GM23248 (cell line): ENCODE results near the gene RPS6KA6. TPM values are rescaled to one million over a fixed set of nuclear protein-coding genes. Genes with fewer than 3 reads are reported as not detected.
A peak's percentile ranks its signal among the peaks of the same experiment; 100 is the strongest.

Experiments
- DNase-seq: peaks from one replicate; pipeline ENCODE4 v3.0.0-alpha.2; 2015
- H2AFZ ChIP-seq: fragments of 200-600 bp; sonication (generic); 2 replicates; pipeline ENCODE4 v1.6.1; 2016; ENCODE audit warnings: antibody characterized with exemption
- H3F3A ChIP-seq: fragments of 200-600 bp; sonication (generic); 2 replicates; pipeline ENCODE4 v1.6.1; 2016; ENCODE audit warnings: mild to moderate bottlenecking, antibody characterized with exemption, mixed run types; ENCODE audit not compliant: insufficient read depth
- H3K27ac ChIP-seq: fragments of 200-600 bp; sonication (generic); 2 replicates; pipeline ENCODE4 v1.5.1; 2016; ENCODE audit warnings: mild to moderate bottlenecking
- H3K27me3 ChIP-seq: fragments of 200-600 bp; sonication (generic); replicated peaks from 2 replicates; pipeline ENCODE4 v1.6.1; 2016; ENCODE audit warnings: mild to moderate bottlenecking; ENCODE audit not compliant: insufficient read depth
- H3K36me3 ChIP-seq: fragments of 200-600 bp; sonication (generic); 2 replicates; pipeline ENCODE4 v1.6.1; 2016; ENCODE audit warnings: low read depth, mild to moderate bottlenecking
- H3K4me1 ChIP-seq: fragments of 200-600 bp; sonication (generic); 2 replicates; pipeline ENCODE4 v1.6.1; 2016; ENCODE audit warnings: mild to moderate bottlenecking; ENCODE audit not compliant: insufficient read depth
- H3K4me2 ChIP-seq: fragments of 200-600 bp; sonication (generic); one replicate; pipeline ENCODE4 v1.6.1; 2016; ENCODE audit warnings: mild to moderate bottlenecking; ENCODE audit not compliant: unreplicated experiment
- H3K4me3 ChIP-seq: fragments of 200-600 bp; sonication (generic); 2 replicates; pipeline ENCODE4 v1.5.1; 2016; ENCODE audit warnings: mild to moderate bottlenecking
- H3K79me2 ChIP-seq: fragments of 200-600 bp; sonication (generic); 2 replicates; pipeline ENCODE4 v1.6.1; 2016; ENCODE audit warnings: mild to moderate bottlenecking; ENCODE audit not compliant: insufficient read depth
- H3K9ac ChIP-seq: fragments of 200-600 bp; sonication (generic); 2 replicates; pipeline ENCODE4 v1.6.1; 2016; ENCODE audit warnings: mild to moderate bottlenecking
- H3K9me2 ChIP-seq: fragments of 200-600 bp; sonication (generic); 2 replicates; pipeline ENCODE4 v1.6.1; 2016; ENCODE audit warnings: mixed run types, mild to moderate bottlenecking, moderate library complexity; ENCODE audit not compliant: insufficient read depth
- H3K9me3 ChIP-seq: fragments of 200-600 bp; sonication (generic); one replicate; pipeline ENCODE4 v1.6.1; 2017; ENCODE audit warnings: low read depth
- H4K20me1 ChIP-seq: fragments of 200-600 bp; sonication (generic); 2 replicates; pipeline ENCODE4 v1.6.0; 2016; ENCODE audit not compliant: insufficient read depth
- EZH2 ChIP-seq: fragments of 200-600 bp; sonication (generic); IDR thresholded peaks from 2 replicates; pipeline ENCODE4 v1.6.1; 2018; ENCODE audit warnings: antibody characterized with exemption, mild to moderate bottlenecking; ENCODE audit not compliant: insufficient read depth, poor library complexity, severe bottlenecking
- EZH2phosphoT487 ChIP-seq: fragments of 200-600 bp; sonication (generic); IDR thresholded peaks from 2 replicates; pipeline ENCODE4 v1.6.1; 2018; ENCODE audit warnings: antibody characterized with exemption, moderate library complexity, mild to moderate bottlenecking, low read depth; ENCODE audit not compliant: insufficient read depth
- WGBS, 2 experiments: methylation state at CpG; one replicate each; pipeline ENCODE4 v1.1.6; 2015 to 2017; ENCODE audit warnings: low lambda C conversion rate in 2 of 2, low coverage in 1 of 2; ENCODE audit errors: missing lambda C conversion rate in 2 of 2; 5-methylcytosine and 5-hydroxymethylcytosine counted together
- in situ Hi-C: fragments of 300-500 bp; cut with MboI; formaldehyde crosslinking; loops from 2 replicates; pipeline ENCODE4 v1.15.0; 2020
- polyA plus RNA-seq: library from polyadenylated mRNA; unstranded; fragments of >200 nt; fragmentation: Nextera tagmentation; extraction: Ambion mirVana; gene quantifications from 2 replicates; pipeline ENCODE4 v1.2.1, GENCODE V29; 2016
- total RNA-seq: library from RNA; depleted of rRNA; stranded (reverse); fragments of >200 nt; shearing (Covaris generic); gene quantifications from 2 replicates; pipeline ENCODE4 v1.2.3, GENCODE V29; 2014

Gene RPS6KA6
- total and polyA plus RNA-seq, 2 experiments from 2014 or later, result 1.4 to 5.4 TPM

GRCh38 chrX:84174348-84174747 is 13.7 kb downstream of the RPS6KA6 start:
- Histone ChIP-seq H3K36me3 (no peaks in the 10 kb centered on the region), H3K4me3 (no peak overlapping the region), H3K4me2 (no peak overlapping the region), H2AFZ (no peak overlapping the region), H3K4me1 (peaks cover 12% of the 10 kb centered on the region), H3K27ac (no peak overlapping the region), H3K9me3 (no peaks in the 10 kb centered on the region), H3K79me2 (no peaks in the 10 kb centered on the region), H4K20me1 (no peaks in the 10 kb centered on the region), H3K27me3 (no peaks in the 10 kb centered on the region), H3K9ac (no peak overlapping the region), H3K9me2 (no peaks in the 10 kb centered on the region), H3F3A (0 out of 2 replicates have a peak, but pooled peaks cover 2% of the 10 kb centered on the region)
- TF ChIP-seq EZH2, result no peak
- no peak for TF ChIP-seq EZH2phosphoT487
- 94 to 100% methylated on average over 2 of the region's 2 CpGs for WGBS, 2 experiments
- no peak for DNase-seq
- in situ Hi-C loops, result no loop called here

GRCh38 chrX:84170931-84171330 is 17.1 kb downstream of the RPS6KA6 start:
- no peaks in the 10 kb centered on the region for H4K20me1 ChIP-seq
- WGBS, 2 experiments, result 94 to 95% methylated on average over 2 of the region's 2 CpGs
- H2AFZ ChIP-seq, result no peak overlapping the region
- H3K9me3 ChIP-seq, result no peaks in the 10 kb centered on the region
- H3K4me1 ChIP-seq, result peaks cover 23% of the 10 kb centered on the region
- H3K27ac ChIP-seq, result no peak overlapping the region
- DNase-seq, result no peak
- no peaks in the 10 kb centered on the region for H3K36me3 ChIP-seq
- H3F3A ChIP-seq, result peaks cover 18% of the 10 kb centered on the region
- no peak overlapping the region for H3K4me2 ChIP-seq
- H3K27me3 ChIP-seq, result no peaks in the 10 kb centered on the region
- in situ Hi-C loops, result no loop called here
- no peaks in the 10 kb centered on the region for H3K9me2 ChIP-seq
- H3K4me3 ChIP-seq, result no peak overlapping the region
- no peaks in the 10 kb centered on the region for H3K79me2 ChIP-seq
- no peak for TF ChIP-seq EZH2phosphoT487
- H3K9ac ChIP-seq, result no peak overlapping the region

- Histone ChIP-seq H3K36me3 (no peaks in the 10 kb centered on the region), H2AFZ (no peak overlapping the region), H3K9ac (peak overlapping the region; percentile 65), H3K4me1 (peaks cover 34% of the 10 kb centered on the region), H3K4me3 (peak overlapping the region; percentile 47; the same call in 1 of the 2 replicates), H4K20me1 (no peaks in the 10 kb centered on the region), H3F3A (peaks cover 18% of the 10 kb centered on the region), H3K79me2 (no peaks in the 10 kb centered on the region), H3K9me3 (no peaks in the 10 kb centered on the region), H3K27me3 (no peaks in the 10 kb centered on the region), H3K4me2 (peak overlapping the region; percentile 57), H3K9me2 (0 out of 2 replicates have a peak, but pooled peaks cover 5% of the 10 kb centered on the region), H3K27ac (peak overlapping the region; percentile 95)
- TF ChIP-seq EZH2 (no peak), EZH2phosphoT487 (no peak)
- peak; percentile 62 for DNase-seq
- in situ Hi-C loops, result no loop called here
- whole genome bisulfite sequencing, 2 experiments, result 88% methylated on average over 2 of the region's 2 CpGs
Observed at GRCh38 chrX:84168574-84168973, 19.4 kb downstream of the RPS6KA6 start.

- Histone ChIP-seq H3K36me3 (no peaks in the 10 kb centered on the region), H3K79me2 (no peaks in the 10 kb centered on the region), H4K20me1 (no peaks in the 10 kb centered on the region), H3K27me3 (no peaks in the 10 kb centered on the region), H3K9me2 (0 out of 2 replicates have a peak, but pooled peaks cover 5% of the 10 kb centered on the region), H3K27ac (peak overlapping the region; percentile 95), H3K4me1 (peaks cover 34% of the 10 kb centered on the region), H3K9me3 (no peaks in the 10 kb centered on the region), H3K4me2 (peak overlapping the region; percentile 57), H3K4me3 (peak overlapping the region; percentile 47; the same call in 1 of the 2 replicates), H2AFZ (no peak overlapping the region), H3F3A (peaks cover 18% of the 10 kb centered on the region), H3K9ac (peak overlapping the region; percentile 65)
- 0% methylated on average over 2 of the region's 2 CpGs for WGBS, 2 experiments
- DNase-seq, result peak; percentile 65
- TF ChIP-seq EZH2 (no peak), EZH2phosphoT487 (no peak)
- in situ Hi-C loops, result no loop called here
Observed at GRCh38 chrX:84168095-84168494, 19.9 kb downstream of the RPS6KA6 start.
